PFSK-1 (cell line): ENCODE data around the gene KCNG2.

Experiments
- FOXP2 ChIP-seq: optimal IDR thresholded peaks from 2 replicates; pipeline ENCODE3; 2011; ENCODE audit warnings: borderline replicate concordance, control low read depth, inconsistent platforms; ENCODE audit not compliant: insufficient read depth; ENCODE audit errors: extremely low read length, extremely low read depth
- POLR2AphosphoS5 ChIP-seq: IDR thresholded peaks from 2 replicates; pipeline ENCODE4 v1.6.1; 2012; ENCODE audit warnings: low read depth, mild to moderate bottlenecking, control low read depth, low read length, moderate library complexity
- REST ChIP-seq, 2 experiments: IDR thresholded peaks; 2 replicates each; pipeline versions ENCODE4 v1.6.1 to v1.8.0; 2011 to 2012; ENCODE audit warnings: low read depth in 2 of 2, low read length in 2 of 2, control low read depth in 1 of 2, inconsistent platforms in 1 of 2, mild to moderate bottlenecking in 1 of 2, moderate library complexity in 1 of 2; ENCODE audit not compliant: insufficient read depth in 1 of 2
- SIN3A ChIP-seq: IDR thresholded peaks from 2 replicates; pipeline ENCODE4 v1.6.1; 2012; ENCODE audit warnings: mild to moderate bottlenecking, low read length, moderate library complexity, borderline replicate concordance; ENCODE audit not compliant: insufficient read depth
- TAF1 ChIP-seq: IDR thresholded peaks from 2 replicates; pipeline ENCODE4 v1.6.1; 2012; ENCODE audit warnings: low read length, control low read depth, borderline replicate concordance; ENCODE audit not compliant: insufficient read depth

Gene KCNG2

GRCh38 chr18:79900610-79901570 is 103.2 kb downstream of the KCNG2 start:
- TF ChIP-seq REST (IDR thresholded peaks at IDR 0.05; ENCODE audit: insufficient read depth in 1 of 2, low read depth in 2 of 2, low read length in 2 of 2) (no peak), FOXP2 (no peak), POLR2AphosphoS5 (no peak), SIN3A (no peak), TAF1 (no peak)

DNA sequence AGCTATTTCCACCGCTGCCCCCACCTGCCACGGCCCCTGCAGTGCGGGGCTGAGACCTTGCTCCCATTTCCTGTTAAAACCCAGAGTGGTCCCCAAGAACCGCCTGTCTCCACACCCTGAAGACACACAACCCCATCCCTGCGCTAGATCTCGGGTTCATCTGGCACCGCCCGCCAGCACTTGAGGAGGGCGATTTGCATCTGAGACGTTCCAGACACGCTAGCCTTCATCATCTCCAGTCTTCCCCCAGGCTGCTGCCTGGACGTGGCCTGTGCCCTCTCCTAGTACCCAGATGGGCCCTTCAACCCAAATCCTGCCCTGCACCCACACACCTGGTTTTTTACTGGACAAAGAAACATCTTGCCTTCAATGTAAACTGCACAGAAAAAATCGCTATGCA is 103.9 kb downstream of the KCNG2 start:
- TF ChIP-seq POLR2AphosphoS5 (no peak), SIN3A (no peak), FOXP2 (no peak), TAF1 (no peak), REST (IDR thresholded peaks at IDR 0.05; ENCODE audit: insufficient read depth in 1 of 2, low read depth in 2 of 2, low read length in 2 of 2) (no peak)

- no peak for TF ChIP-seq FOXP2
- TF ChIP-seq REST (IDR thresholded peaks at IDR 0.05; ENCODE audit: insufficient read depth in 1 of 2, low read depth in 2 of 2, low read length in 2 of 2), result no peak
- no peak for TF ChIP-seq TAF1
- no peak for TF ChIP-seq SIN3A
- no peak for TF ChIP-seq POLR2AphosphoS5
These were observed 104.3 kb downstream of the KCNG2 start for GRCh38 chr18:79902075-79902474.

- no peak for TF ChIP-seq FOXP2
These were observed 104.9 kb downstream of the KCNG2 start for GRCh38 chr18:79902640-79903039.

- no peak for TF ChIP-seq TAF1
- no peak for TF ChIP-seq REST (IDR thresholded peaks at IDR 0.05; ENCODE audit: insufficient read depth in 1 of 2, low read depth in 2 of 2, low read length in 2 of 2)
- TF ChIP-seq SIN3A, result no peak
- TF ChIP-seq POLR2AphosphoS5, result no peak
- no peak for TF ChIP-seq FOXP2
These were observed 105.4 kb downstream of the KCNG2 start for GRCh38 chr18:79903071-79903635.
